ENCODE measurements around the gene WDR86.

WDR86 gene

DNA sequence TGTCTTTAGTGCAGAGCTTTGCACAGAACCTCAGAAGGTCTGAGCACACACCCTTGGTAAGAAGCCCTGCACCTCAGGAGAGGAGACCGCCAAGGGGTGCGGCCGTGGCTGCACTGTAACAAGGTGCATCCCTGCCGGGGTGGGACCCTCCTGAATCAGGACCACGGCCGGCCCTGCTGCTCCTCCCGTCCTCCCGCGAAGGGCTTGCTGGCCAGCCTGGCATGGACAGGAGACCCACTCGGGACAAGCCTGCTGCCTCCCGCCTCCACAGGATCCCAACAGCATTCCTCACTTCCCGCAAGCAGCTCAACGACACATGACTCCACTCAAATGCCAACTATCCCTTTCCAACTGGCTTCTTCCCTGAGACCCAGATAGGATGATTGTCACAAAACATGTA lies 12.8 kb downstream of the WDR86 start:
- TF ChIP-seq, protein P1, sequence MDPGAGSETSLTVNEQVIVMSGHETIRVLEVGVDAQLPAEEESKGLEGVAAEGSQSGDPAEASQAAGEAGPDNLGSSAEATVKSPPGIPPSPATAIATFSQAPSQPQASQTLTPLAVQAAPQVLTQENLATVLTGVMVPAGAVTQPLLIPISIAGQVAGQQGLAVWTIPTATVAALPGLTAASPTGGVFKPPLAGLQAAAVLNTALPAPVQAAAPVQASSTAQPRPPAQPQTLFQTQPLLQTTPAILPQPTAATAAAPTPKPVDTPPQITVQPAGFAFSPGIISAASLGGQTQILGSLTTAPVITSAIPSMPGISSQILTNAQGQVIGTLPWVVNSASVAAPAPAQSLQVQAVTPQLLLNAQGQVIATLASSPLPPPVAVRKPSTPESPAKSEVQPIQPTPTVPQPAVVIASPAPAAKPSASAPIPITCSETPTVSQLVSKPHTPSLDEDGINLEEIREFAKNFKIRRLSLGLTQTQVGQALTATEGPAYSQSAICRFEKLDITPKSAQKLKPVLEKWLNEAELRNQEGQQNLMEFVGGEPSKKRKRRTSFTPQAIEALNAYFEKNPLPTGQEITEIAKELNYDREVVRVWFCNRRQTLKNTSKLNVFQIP (CRISPR knock-in tag; IDR thresholded peaks at IDR 0.05; ENCODE audit: borderline replicate concordance, low read depth), result no peak
- TF ChIP-seq PATZ1 (CRISPR knock-in tag; IDR thresholded peaks at IDR 0.05; ENCODE audit: borderline replicate concordance) (no peak), ZNF8 (CRISPR knock-in tag; IDR thresholded peaks at IDR 0.05) (no peak), PPARA (CRISPR knock-in tag; IDR thresholded peaks at IDR 0.05; ENCODE audit: borderline replicate concordance) (no peak), ZC3H10 (CRISPR knock-in tag; IDR thresholded peaks at IDR 0.05) (no peak), ZFP30 (CRISPR knock-in tag; IDR thresholded peaks at IDR 0.05) (no peak), ZNF565 (CRISPR knock-in tag; conservative IDR thresholded peaks at IDR 0.05; ENCODE audit: low read depth) (no peak), ESRRG (CRISPR knock-in tag; IDR thresholded peaks at IDR 0.05) (no peak), ISL1 (CRISPR knock-in tag; IDR thresholded peaks at IDR 0.05) (no peak), SNAI2 (CRISPR knock-in tag; IDR thresholded peaks at IDR 0.05) (no peak), OSR1 (CRISPR knock-in tag; IDR thresholded peaks at IDR 0.05) (no peak), ZNF70 (CRISPR knock-in tag; IDR thresholded peaks at IDR 0.05) (no peak), TCF4 (CRISPR knock-in tag; IDR thresholded peaks at IDR 0.05; ENCODE audit: borderline replicate concordance) (no peak), TOX (CRISPR knock-in tag; IDR thresholded peaks at IDR 0.05; ENCODE audit: borderline replicate concordance) (no peak), ARNTL (CRISPR knock-in tag; IDR thresholded peaks at IDR 0.05; ENCODE audit: borderline replicate concordance, low read depth) (no peak), CREB5 (CRISPR knock-in tag; IDR thresholded peaks at IDR 0.05; ENCODE audit: low read depth) (no peak), CSDC2 (CRISPR knock-in tag; IDR thresholded peaks at IDR 0.05) (no peak), BACH2 (CRISPR knock-in tag; IDR thresholded peaks at IDR 0.05; ENCODE audit: borderline replicate concordance) (no peak)
- TF ChIP-seq, protein P2, sequence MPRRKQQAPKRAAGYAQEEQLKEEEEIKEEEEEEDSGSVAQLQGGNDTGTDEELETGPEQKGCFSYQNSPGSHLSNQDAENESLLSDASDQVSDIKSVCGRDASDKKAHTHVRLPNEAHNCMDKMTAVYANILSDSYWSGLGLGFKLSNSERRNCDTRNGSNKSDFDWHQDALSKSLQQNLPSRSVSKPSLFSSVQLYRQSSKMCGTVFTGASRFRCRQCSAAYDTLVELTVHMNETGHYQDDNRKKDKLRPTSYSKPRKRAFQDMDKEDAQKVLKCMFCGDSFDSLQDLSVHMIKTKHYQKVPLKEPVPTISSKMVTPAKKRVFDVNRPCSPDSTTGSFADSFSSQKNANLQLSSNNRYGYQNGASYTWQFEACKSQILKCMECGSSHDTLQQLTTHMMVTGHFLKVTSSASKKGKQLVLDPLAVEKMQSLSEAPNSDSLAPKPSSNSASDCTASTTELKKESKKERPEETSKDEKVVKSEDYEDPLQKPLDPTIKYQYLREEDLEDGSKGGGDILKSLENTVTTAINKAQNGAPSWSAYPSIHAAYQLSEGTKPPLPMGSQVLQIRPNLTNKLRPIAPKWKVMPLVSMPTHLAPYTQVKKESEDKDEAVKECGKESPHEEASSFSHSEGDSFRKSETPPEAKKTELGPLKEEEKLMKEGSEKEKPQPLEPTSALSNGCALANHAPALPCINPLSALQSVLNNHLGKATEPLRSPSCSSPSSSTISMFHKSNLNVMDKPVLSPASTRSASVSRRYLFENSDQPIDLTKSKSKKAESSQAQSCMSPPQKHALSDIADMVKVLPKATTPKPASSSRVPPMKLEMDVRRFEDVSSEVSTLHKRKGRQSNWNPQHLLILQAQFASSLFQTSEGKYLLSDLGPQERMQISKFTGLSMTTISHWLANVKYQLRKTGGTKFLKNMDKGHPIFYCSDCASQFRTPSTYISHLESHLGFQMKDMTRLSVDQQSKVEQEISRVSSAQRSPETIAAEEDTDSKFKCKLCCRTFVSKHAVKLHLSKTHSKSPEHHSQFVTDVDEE (CRISPR knock-in tag; IDR thresholded peaks at IDR 0.05), result no peak
- ATAC-seq, result no peak

- ATAC-seq, result no peak
- TF ChIP-seq ZFP3 (CRISPR knock-in tag; IDR thresholded peaks at IDR 0.05) (no peak), ESRRG (CRISPR knock-in tag; IDR thresholded peaks at IDR 0.05) (no peak), ZNF8 (CRISPR knock-in tag; IDR thresholded peaks at IDR 0.05) (no peak), BACH2 (CRISPR knock-in tag; IDR thresholded peaks at IDR 0.05; ENCODE audit: borderline replicate concordance) (no peak), PATZ1 (CRISPR knock-in tag; IDR thresholded peaks at IDR 0.05; ENCODE audit: borderline replicate concordance) (no peak), SNAI2 (CRISPR knock-in tag; IDR thresholded peaks at IDR 0.05) (no peak), GLIS3 (CRISPR knock-in tag; IDR thresholded peaks at IDR 0.05) (no peak)
- TF ChIP-seq, protein P3, sequence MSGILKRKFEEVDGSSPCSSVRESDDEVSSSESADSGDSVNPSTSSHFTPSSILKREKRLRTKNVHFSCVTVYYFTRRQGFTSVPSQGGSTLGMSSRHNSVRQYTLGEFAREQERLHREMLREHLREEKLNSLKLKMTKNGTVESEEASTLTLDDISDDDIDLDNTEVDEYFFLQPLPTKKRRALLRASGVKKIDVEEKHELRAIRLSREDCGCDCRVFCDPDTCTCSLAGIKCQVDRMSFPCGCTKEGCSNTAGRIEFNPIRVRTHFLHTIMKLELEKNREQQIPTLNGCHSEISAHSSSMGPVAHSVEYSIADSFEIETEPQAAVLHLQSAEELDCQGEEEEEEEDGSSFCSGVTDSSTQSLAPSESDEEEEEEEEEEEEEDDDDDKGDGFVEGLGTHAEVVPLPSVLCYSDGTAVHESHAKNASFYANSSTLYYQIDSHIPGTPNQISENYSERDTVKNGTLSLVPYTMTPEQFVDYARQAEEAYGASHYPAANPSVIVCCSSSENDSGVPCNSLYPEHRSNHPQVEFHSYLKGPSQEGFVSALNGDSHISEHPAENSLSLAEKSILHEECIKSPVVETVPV (CRISPR knock-in tag; IDR thresholded peaks at IDR 0.05), result no peak
- TF ChIP-seq, protein P2 (CRISPR knock-in tag; IDR thresholded peaks at IDR 0.05), result no peak
- TF ChIP-seq, protein P1 (CRISPR knock-in tag; IDR thresholded peaks at IDR 0.05; ENCODE audit: borderline replicate concordance, low read depth), result no peak
Observed at GRCh38 chr7:151396328-151396970, 13.4 kb downstream of the WDR86 start.

Measured in SK-N-SH treated with all-trans-retinoic acid at 6 μM for 48 hours (cell line).